Measurements from ENCODE around the gene ANKRD63. TPM values are rescaled to one million over a fixed set of nuclear protein-coding genes. Genes with fewer than 3 reads are reported as not detected.

Gene ANKRD63
- total and polyA plus RNA-seq, 2 of the 8 experiments (the other 6 are each of a cell fraction or from before 2014, with no cell fraction given), result 0.18 to 0.26 TPM

DNA sequence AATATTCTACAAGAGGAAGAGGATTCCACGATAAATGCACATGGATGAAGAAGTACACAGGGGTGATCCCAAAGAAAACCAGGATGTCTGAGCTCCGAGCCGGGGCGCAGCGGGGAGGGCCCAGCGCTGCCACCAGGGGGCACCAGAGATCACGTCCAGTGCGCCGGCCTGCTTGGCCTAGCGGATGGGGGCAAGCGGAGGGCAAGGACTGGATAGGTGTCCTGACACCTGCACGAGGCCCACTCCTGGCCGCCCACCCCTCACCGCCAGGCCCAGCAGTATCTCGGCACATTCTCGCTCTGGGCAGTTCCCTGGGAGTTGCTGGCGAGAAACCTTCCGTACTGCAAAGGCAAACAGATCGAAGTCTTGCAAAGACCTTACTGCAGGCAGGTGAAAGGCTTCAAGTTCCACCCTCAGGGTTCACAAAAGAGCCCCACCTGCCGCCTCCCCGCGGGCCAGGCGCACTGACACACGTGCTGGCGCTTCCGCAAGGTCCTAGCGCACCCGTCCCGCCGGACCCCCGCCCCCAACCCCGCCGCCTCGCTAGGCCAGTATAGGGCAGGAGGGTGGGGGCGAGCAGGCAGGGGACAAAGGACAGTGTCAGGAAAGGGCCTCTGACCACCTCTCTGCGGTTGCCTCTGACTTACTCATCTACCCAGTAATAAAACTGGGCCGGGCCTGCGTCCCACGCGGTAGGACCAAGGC lies 3.3 kb downstream of the ANKRD63 start (continued):
- TF ChIP-seq, protein P1, sequence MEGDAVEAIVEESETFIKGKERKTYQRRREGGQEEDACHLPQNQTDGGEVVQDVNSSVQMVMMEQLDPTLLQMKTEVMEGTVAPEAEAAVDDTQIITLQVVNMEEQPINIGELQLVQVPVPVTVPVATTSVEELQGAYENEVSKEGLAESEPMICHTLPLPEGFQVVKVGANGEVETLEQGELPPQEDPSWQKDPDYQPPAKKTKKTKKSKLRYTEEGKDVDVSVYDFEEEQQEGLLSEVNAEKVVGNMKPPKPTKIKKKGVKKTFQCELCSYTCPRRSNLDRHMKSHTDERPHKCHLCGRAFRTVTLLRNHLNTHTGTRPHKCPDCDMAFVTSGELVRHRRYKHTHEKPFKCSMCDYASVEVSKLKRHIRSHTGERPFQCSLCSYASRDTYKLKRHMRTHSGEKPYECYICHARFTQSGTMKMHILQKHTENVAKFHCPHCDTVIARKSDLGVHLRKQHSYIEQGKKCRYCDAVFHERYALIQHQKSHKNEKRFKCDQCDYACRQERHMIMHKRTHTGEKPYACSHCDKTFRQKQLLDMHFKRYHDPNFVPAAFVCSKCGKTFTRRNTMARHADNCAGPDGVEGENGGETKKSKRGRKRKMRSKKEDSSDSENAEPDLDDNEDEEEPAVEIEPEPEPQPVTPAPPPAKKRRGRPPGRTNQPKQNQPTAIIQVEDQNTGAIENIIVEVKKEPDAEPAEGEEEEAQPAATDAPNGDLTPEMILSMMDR (IDR thresholded peaks at IDR 0.05; ENCODE audit: control extremely low read depth in 1 of 3, insufficient read depth in 1 of 3, low read depth in 1 of 3, low read length in 3 of 3), result peak; percentile 93 to 99 (median 97)

Data from H1 (cell line).